H1 (cell line): Measurements from ENCODE around the gene RPL28.

Experiments
- ATF2 ChIP-seq: IDR thresholded peaks from 2 replicates; pipeline ENCODE4 v1.6.1; 2012; ENCODE audit warnings: low read length, inconsistent platforms
- BRCA1 ChIP-seq: IDR thresholded peaks from 2 replicates; pipeline ENCODE4 v1.6.1; 2012; ENCODE audit warnings: low read depth, low read length, improper control_type of control experiment
- CHD1 ChIP-seq: IDR thresholded peaks from 2 replicates; pipeline ENCODE4 v1.6.1; 2012; ENCODE audit warnings: low read depth, low read length, improper control_type of control experiment
- CHD2 ChIP-seq: IDR thresholded peaks from 2 replicates; pipeline ENCODE4 v1.6.1; 2012; ENCODE audit warnings: low read length, improper control_type of control experiment
- CTCF ChIP-seq, 3 experiments: IDR thresholded peaks; 1 replicate in 2 of 3; 2 replicates in 1 of 3; pipeline versions ENCODE4 v1.5.1 to v1.6.1; 2011; ENCODE audit warnings: low read length in 3 of 3, mild to moderate bottlenecking in 3 of 3, inconsistent platforms in 2 of 3, low read depth in 1 of 3, moderate library complexity in 1 of 3; ENCODE audit not compliant: insufficient read depth in 1 of 3; ENCODE audit errors: control extremely low read depth in 1 of 3
- EP300 ChIP-seq, 2 experiments: IDR thresholded peaks; 1 replicate in 1 of 2; 2 replicates in 1 of 2; pipeline ENCODE4 v1.6.1; 2011 to 2012; ENCODE audit warnings: low read depth in 2 of 2, low read length in 2 of 2, mild to moderate bottlenecking in 2 of 2, borderline replicate concordance in 1 of 2, inconsistent platforms in 1 of 2, moderate library complexity in 1 of 2
- EZH2 ChIP-seq: fragments of 200-600 bp; sonication (generic); IDR thresholded peaks from 2 replicates; pipeline ENCODE4 v1.7.1; 2012; ENCODE audit warnings: low read depth, mild to moderate bottlenecking, moderate library complexity, low read length, inconsistent platforms; ENCODE audit not compliant: severe bottlenecking
- JUND ChIP-seq: IDR thresholded peaks from 2 replicates; pipeline ENCODE4 v1.6.1; 2011; ENCODE audit warnings: mild to moderate bottlenecking, improper control_type of control experiment, low read length
- MAFK ChIP-seq: IDR thresholded peaks from 2 replicates; pipeline ENCODE4 v1.6.1; 2012; ENCODE audit warnings: low read depth, mild to moderate bottlenecking, improper control_type of control experiment, low read length
- POLR2A ChIP-seq, 2 experiments: IDR thresholded peaks; 1 replicate in 1 of 2; 2 replicates in 1 of 2; pipeline ENCODE4 v1.6.1; 2011; ENCODE audit warnings: low read depth in 2 of 2, low read length in 2 of 2, mild to moderate bottlenecking in 2 of 2; ENCODE audit errors: control extremely low read depth in 1 of 2
- SP1 ChIP-seq: IDR thresholded peaks from 2 replicates; pipeline ENCODE4 v1.6.1; 2011; ENCODE audit warnings: low read depth, low read length
- SRF ChIP-seq: IDR thresholded peaks from 2 replicates; pipeline ENCODE4 v1.6.1; 2011; ENCODE audit warnings: mild to moderate bottlenecking, low read depth, low read length, moderate library complexity
- YY1 ChIP-seq: IDR thresholded peaks from 2 replicates; pipeline ENCODE4 v1.6.1; 2011; ENCODE audit warnings: low read depth, mild to moderate bottlenecking, low read length
- TF ChIP-seq, protein P1 (sequence below): IDR thresholded peaks from 2 replicates; pipeline ENCODE4 v1.6.1; 2011; ENCODE audit warnings: low read length, improper control_type of control experiment

GRCh38 chr19:55402509-55402908, 16.8 kb downstream of the RPL28 start:
- TF ChIP-seq CTCF (IDR thresholded peaks at IDR 0.05; ENCODE audit: control extremely low read depth in 1 of 3, insufficient read depth in 1 of 3, low read depth in 1 of 3, low read length in 3 of 3), result no peak
- no peak for TF ChIP-seq SP1
- no peak for TF ChIP-seq ATF2
- TF ChIP-seq, protein P1, sequence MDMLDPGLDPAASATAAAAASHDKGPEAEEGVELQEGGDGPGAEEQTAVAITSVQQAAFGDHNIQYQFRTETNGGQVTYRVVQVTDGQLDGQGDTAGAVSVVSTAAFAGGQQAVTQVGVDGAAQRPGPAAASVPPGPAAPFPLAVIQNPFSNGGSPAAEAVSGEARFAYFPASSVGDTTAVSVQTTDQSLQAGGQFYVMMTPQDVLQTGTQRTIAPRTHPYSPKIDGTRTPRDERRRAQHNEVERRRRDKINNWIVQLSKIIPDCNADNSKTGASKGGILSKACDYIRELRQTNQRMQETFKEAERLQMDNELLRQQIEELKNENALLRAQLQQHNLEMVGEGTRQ, result no peak
- no peak for TF ChIP-seq SRF
- no peak for TF ChIP-seq POLR2A (IDR thresholded peaks at IDR 0.05; ENCODE audit: control extremely low read depth in 1 of 2, low read depth in 2 of 2, low read length in 2 of 2)
- no peak for TF ChIP-seq MAFK
- no peak for TF ChIP-seq YY1
- TF ChIP-seq BRCA1, result no peak
- no peak for TF ChIP-seq CHD1
- TF ChIP-seq JUND, result no peak
- TF ChIP-seq EP300 (IDR thresholded peaks at IDR 0.05; ENCODE audit: borderline replicate concordance in 1 of 2, low read depth in 2 of 2, low read length in 2 of 2), result no peak
- TF ChIP-seq CHD2, result no peak
- TF ChIP-seq EZH2, result no peak
